ENCODE data around the gene ABCB9.

DNA sequence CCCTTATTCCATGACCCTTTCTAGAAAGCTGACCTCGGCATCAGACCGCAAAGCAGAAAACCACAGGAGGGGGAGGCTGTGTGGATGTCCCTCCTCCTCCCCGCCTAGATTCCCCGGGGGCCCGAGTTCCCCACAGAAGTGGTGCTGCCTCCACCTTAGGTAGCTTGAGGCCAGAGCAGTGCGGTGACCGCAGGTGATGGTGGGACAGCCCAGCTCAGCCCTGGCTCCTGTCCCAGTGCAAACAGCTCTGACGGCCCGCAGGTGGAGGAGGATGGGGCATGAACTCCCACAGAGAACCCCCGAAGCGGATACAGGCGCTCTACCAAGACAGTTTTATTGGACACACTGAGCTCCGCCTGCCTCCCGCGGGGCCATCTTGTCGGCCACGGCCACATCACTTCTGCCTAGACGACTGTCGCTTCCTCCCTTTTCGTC, 33.7 kb upstream of the ABCB9 start:
- no peak for TF ChIP-seq POLR2A (IDR thresholded peaks at IDR 0.05; ENCODE audit: low read depth)
- no peak for TF ChIP-seq POLR2AphosphoS5 (IDR thresholded peaks at IDR 0.05)

Data from esophagus muscularis mucosa (tissue), 2 donors.